HCT116 (cell line): ENCODE data around the gene NLGN2.

ENCODE experiments used
- CEBPB ChIP-seq: IDR thresholded peaks from 2 replicates; pipeline ENCODE4 v1.6.1; 2012; ENCODE audit warnings: low read depth
- EZH2phosphoT487 ChIP-seq: fragments of 200-600 bp; IDR thresholded peaks from 2 replicates; pipeline ENCODE4 v1.6.1; 2018; ENCODE audit warnings: antibody characterized with exemption, borderline replicate concordance
- JUND ChIP-seq: IDR thresholded peaks from 2 replicates; pipeline ENCODE4 v1.6.1; 2012
- POLR2A ChIP-seq: IDR thresholded peaks from 2 replicates; pipeline ENCODE4 v1.7.0; 2011; ENCODE audit warnings: borderline replicate concordance; ENCODE audit not compliant: insufficient read depth, insufficient read length; ENCODE audit errors: extremely low read depth
- POLR2AphosphoS5 ChIP-seq: IDR thresholded peaks from 2 replicates; pipeline ENCODE4 v1.6.1; 2011; ENCODE audit warnings: mild to moderate bottlenecking, low read depth, low read length, moderate library complexity
- TF ChIP-seq, protein P1 (sequence below): IDR thresholded peaks from 2 replicates; pipeline ENCODE4 v1.6.1; 2012; ENCODE audit warnings: low read depth
- TF ChIP-seq, protein P2 (sequence below), 3 experiments: fragments of 200-600 bp in 1 of 3; sonication (generic) in 1 of 3; IDR thresholded peaks in 2 of 3; conservative IDR thresholded peaks in 1 of 3; 2 replicates each; pipeline ENCODE4 v1.5.1; 2012 to 2017; ENCODE audit warnings: low read depth in 2 of 3, low read length in 2 of 3, antibody characterized with exemption in 1 of 3, borderline replicate concordance in 1 of 3, control low read depth in 1 of 3, mild to moderate bottlenecking in 1 of 3, mixed read lengths in 1 of 3, mixed run types in 1 of 3, moderate library complexity in 1 of 3; ENCODE audit not compliant: insufficient read depth in 1 of 3

DNA sequence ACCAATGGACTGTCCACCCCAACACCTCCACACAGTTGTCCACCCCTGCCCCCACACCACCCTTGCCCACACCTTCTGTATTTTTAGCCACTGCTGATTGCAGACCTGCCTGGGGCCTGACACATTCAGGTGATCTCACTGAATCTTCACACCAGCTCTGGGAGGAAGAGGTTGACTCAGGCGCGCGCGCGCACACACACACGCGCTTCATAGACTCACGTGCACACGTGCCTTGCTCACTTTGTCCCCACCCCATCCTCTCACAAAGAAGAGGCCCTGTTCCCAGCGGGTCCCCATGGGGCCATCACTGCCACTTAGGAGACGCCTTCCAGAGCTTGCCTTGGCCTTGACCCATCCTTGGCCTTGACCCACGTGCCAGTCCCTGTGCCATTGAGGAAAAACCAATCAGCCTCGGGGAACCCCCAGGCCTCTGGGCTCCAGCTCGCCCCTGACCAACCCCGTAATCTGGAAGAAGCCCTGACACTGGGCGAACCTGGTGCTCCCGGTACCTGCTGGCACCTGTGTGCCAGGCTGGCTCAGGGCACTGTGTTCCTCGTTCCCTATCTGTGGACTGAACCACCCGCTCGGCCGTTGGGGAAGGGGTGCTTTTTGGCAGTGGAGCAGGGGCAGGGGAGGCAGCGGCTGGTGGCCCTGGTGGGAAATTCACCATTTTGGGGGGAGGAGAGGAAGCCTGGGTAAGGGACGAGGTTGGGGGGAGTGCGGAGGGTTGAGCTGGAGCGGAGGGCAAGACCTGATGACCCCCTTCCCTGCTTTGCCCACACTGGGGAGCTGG, 3.2 kb downstream of the NLGN2 start:
- TF ChIP-seq, protein P1, sequence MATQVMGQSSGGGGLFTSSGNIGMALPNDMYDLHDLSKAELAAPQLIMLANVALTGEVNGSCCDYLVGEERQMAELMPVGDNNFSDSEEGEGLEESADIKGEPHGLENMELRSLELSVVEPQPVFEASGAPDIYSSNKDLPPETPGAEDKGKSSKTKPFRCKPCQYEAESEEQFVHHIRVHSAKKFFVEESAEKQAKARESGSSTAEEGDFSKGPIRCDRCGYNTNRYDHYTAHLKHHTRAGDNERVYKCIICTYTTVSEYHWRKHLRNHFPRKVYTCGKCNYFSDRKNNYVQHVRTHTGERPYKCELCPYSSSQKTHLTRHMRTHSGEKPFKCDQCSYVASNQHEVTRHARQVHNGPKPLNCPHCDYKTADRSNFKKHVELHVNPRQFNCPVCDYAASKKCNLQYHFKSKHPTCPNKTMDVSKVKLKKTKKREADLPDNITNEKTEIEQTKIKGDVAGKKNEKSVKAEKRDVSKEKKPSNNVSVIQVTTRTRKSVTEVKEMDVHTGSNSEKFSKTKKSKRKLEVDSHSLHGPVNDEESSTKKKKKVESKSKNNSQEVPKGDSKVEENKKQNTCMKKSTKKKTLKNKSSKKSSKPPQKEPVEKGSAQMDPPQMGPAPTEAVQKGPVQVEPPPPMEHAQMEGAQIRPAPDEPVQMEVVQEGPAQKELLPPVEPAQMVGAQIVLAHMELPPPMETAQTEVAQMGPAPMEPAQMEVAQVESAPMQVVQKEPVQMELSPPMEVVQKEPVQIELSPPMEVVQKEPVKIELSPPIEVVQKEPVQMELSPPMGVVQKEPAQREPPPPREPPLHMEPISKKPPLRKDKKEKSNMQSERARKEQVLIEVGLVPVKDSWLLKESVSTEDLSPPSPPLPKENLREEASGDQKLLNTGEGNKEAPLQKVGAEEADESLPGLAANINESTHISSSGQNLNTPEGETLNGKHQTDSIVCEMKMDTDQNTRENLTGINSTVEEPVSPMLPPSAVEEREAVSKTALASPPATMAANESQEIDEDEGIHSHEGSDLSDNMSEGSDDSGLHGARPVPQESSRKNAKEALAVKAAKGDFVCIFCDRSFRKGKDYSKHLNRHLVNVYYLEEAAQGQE = no peak
- TF ChIP-seq, protein P2, sequence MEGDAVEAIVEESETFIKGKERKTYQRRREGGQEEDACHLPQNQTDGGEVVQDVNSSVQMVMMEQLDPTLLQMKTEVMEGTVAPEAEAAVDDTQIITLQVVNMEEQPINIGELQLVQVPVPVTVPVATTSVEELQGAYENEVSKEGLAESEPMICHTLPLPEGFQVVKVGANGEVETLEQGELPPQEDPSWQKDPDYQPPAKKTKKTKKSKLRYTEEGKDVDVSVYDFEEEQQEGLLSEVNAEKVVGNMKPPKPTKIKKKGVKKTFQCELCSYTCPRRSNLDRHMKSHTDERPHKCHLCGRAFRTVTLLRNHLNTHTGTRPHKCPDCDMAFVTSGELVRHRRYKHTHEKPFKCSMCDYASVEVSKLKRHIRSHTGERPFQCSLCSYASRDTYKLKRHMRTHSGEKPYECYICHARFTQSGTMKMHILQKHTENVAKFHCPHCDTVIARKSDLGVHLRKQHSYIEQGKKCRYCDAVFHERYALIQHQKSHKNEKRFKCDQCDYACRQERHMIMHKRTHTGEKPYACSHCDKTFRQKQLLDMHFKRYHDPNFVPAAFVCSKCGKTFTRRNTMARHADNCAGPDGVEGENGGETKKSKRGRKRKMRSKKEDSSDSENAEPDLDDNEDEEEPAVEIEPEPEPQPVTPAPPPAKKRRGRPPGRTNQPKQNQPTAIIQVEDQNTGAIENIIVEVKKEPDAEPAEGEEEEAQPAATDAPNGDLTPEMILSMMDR (IDR thresholded peaks at IDR 0.05 in 2 of 3, conservative IDR thresholded peaks at IDR 0.05 in 1 of 3; ENCODE audit: borderline replicate concordance in 1 of 3, insufficient read depth in 1 of 3, low read depth in 2 of 3, low read length in 2 of 3) = no peak
- TF ChIP-seq CEBPB (no peak), POLR2A (no peak), POLR2AphosphoS5 (no peak), JUND (no peak), EZH2phosphoT487 (no peak)
